GM23338 (cell line): ENCODE data around the gene DCN.

ENCODE experiments used
- CREB1 ChIP-seq: fragments of 250-450 bp; sonication (Bioruptor Pico); IDR thresholded peaks from 2 replicates; pipeline ENCODE4 v1.5.0; 2020; ENCODE audit warnings: low read depth, mild to moderate bottlenecking, moderate library complexity
- EZH2 ChIP-seq: fragments of 200-600 bp; sonication (generic); IDR thresholded peaks from one replicate; pipeline ENCODE4 v1.8.0; 2017; ENCODE audit warnings: antibody characterized with exemption, mild to moderate bottlenecking, low read depth; ENCODE audit not compliant: unreplicated experiment
- POLR2AphosphoS5 ChIP-seq: IDR thresholded peaks from 2 replicates; pipeline ENCODE4 v1.6.1; 2016; ENCODE audit warnings: antibody characterized with exemption, low read depth
- TF ChIP-seq, protein P1 (sequence below), 2 experiments: fragments of 200-600 bp in 1 of 2; sonication (generic) in 1 of 2; conservative IDR thresholded peaks; 2 replicates each; pipeline versions ENCODE4 v1.5.1 to v1.6.1; 2016 to 2017; ENCODE audit warnings: antibody characterized with exemption in 2 of 2, low read depth in 2 of 2, mild to moderate bottlenecking in 2 of 2, moderate library complexity in 1 of 2
- TF ChIP-seq, protein P2 (sequence below): IDR thresholded peaks from one replicate; pipeline ENCODE4 v1.6.1; 2018; ENCODE audit warnings: antibody characterized with exemption; ENCODE audit not compliant: unreplicated experiment
- TF ChIP-seq, protein P3 (sequence below): fragments of 250-450 bp; sonication (Bioruptor Pico); IDR thresholded peaks from 2 replicates; pipeline ENCODE4 v1.5.0; 2020; ENCODE audit warnings: mild to moderate bottlenecking, moderate library complexity
- TF ChIP-seq, protein P4 (sequence below): IDR thresholded peaks from 2 replicates; pipeline ENCODE4 v1.6.1; 2016; ENCODE audit warnings: antibody characterized with exemption

DNA sequence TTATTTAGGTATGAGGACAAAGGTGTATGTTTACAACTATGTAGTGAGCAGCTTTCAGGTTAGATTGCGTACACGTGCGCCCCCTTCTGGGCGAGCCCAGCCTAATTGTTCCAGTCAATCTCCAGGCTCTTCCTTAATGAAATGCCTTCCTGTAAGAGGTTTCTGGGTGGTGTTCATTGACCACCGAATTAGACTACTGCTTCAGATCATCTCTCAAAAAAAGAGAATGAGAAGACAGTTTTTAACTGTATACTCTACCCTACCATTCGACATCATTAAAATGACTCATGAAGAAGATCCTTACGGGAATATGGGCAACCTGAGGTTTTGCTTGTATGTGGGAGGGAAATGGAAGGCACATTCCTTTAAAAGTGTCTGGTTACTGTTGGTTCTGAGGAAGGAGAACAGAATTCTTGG lies 73.5 kb downstream of the DCN start:
- TF ChIP-seq, protein P1, sequence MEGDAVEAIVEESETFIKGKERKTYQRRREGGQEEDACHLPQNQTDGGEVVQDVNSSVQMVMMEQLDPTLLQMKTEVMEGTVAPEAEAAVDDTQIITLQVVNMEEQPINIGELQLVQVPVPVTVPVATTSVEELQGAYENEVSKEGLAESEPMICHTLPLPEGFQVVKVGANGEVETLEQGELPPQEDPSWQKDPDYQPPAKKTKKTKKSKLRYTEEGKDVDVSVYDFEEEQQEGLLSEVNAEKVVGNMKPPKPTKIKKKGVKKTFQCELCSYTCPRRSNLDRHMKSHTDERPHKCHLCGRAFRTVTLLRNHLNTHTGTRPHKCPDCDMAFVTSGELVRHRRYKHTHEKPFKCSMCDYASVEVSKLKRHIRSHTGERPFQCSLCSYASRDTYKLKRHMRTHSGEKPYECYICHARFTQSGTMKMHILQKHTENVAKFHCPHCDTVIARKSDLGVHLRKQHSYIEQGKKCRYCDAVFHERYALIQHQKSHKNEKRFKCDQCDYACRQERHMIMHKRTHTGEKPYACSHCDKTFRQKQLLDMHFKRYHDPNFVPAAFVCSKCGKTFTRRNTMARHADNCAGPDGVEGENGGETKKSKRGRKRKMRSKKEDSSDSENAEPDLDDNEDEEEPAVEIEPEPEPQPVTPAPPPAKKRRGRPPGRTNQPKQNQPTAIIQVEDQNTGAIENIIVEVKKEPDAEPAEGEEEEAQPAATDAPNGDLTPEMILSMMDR (conservative IDR thresholded peaks at IDR 0.05; ENCODE audit: low read depth in 2 of 2): peak; percentile 78 to 95
- TF ChIP-seq POLR2AphosphoS5: no peak
- no peak for TF ChIP-seq CREB1 (CRISPR knock-in tag)
- no peak for TF ChIP-seq EZH2
- TF ChIP-seq, protein P2, sequence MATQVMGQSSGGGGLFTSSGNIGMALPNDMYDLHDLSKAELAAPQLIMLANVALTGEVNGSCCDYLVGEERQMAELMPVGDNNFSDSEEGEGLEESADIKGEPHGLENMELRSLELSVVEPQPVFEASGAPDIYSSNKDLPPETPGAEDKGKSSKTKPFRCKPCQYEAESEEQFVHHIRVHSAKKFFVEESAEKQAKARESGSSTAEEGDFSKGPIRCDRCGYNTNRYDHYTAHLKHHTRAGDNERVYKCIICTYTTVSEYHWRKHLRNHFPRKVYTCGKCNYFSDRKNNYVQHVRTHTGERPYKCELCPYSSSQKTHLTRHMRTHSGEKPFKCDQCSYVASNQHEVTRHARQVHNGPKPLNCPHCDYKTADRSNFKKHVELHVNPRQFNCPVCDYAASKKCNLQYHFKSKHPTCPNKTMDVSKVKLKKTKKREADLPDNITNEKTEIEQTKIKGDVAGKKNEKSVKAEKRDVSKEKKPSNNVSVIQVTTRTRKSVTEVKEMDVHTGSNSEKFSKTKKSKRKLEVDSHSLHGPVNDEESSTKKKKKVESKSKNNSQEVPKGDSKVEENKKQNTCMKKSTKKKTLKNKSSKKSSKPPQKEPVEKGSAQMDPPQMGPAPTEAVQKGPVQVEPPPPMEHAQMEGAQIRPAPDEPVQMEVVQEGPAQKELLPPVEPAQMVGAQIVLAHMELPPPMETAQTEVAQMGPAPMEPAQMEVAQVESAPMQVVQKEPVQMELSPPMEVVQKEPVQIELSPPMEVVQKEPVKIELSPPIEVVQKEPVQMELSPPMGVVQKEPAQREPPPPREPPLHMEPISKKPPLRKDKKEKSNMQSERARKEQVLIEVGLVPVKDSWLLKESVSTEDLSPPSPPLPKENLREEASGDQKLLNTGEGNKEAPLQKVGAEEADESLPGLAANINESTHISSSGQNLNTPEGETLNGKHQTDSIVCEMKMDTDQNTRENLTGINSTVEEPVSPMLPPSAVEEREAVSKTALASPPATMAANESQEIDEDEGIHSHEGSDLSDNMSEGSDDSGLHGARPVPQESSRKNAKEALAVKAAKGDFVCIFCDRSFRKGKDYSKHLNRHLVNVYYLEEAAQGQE: no peak
- TF ChIP-seq, protein P3, sequence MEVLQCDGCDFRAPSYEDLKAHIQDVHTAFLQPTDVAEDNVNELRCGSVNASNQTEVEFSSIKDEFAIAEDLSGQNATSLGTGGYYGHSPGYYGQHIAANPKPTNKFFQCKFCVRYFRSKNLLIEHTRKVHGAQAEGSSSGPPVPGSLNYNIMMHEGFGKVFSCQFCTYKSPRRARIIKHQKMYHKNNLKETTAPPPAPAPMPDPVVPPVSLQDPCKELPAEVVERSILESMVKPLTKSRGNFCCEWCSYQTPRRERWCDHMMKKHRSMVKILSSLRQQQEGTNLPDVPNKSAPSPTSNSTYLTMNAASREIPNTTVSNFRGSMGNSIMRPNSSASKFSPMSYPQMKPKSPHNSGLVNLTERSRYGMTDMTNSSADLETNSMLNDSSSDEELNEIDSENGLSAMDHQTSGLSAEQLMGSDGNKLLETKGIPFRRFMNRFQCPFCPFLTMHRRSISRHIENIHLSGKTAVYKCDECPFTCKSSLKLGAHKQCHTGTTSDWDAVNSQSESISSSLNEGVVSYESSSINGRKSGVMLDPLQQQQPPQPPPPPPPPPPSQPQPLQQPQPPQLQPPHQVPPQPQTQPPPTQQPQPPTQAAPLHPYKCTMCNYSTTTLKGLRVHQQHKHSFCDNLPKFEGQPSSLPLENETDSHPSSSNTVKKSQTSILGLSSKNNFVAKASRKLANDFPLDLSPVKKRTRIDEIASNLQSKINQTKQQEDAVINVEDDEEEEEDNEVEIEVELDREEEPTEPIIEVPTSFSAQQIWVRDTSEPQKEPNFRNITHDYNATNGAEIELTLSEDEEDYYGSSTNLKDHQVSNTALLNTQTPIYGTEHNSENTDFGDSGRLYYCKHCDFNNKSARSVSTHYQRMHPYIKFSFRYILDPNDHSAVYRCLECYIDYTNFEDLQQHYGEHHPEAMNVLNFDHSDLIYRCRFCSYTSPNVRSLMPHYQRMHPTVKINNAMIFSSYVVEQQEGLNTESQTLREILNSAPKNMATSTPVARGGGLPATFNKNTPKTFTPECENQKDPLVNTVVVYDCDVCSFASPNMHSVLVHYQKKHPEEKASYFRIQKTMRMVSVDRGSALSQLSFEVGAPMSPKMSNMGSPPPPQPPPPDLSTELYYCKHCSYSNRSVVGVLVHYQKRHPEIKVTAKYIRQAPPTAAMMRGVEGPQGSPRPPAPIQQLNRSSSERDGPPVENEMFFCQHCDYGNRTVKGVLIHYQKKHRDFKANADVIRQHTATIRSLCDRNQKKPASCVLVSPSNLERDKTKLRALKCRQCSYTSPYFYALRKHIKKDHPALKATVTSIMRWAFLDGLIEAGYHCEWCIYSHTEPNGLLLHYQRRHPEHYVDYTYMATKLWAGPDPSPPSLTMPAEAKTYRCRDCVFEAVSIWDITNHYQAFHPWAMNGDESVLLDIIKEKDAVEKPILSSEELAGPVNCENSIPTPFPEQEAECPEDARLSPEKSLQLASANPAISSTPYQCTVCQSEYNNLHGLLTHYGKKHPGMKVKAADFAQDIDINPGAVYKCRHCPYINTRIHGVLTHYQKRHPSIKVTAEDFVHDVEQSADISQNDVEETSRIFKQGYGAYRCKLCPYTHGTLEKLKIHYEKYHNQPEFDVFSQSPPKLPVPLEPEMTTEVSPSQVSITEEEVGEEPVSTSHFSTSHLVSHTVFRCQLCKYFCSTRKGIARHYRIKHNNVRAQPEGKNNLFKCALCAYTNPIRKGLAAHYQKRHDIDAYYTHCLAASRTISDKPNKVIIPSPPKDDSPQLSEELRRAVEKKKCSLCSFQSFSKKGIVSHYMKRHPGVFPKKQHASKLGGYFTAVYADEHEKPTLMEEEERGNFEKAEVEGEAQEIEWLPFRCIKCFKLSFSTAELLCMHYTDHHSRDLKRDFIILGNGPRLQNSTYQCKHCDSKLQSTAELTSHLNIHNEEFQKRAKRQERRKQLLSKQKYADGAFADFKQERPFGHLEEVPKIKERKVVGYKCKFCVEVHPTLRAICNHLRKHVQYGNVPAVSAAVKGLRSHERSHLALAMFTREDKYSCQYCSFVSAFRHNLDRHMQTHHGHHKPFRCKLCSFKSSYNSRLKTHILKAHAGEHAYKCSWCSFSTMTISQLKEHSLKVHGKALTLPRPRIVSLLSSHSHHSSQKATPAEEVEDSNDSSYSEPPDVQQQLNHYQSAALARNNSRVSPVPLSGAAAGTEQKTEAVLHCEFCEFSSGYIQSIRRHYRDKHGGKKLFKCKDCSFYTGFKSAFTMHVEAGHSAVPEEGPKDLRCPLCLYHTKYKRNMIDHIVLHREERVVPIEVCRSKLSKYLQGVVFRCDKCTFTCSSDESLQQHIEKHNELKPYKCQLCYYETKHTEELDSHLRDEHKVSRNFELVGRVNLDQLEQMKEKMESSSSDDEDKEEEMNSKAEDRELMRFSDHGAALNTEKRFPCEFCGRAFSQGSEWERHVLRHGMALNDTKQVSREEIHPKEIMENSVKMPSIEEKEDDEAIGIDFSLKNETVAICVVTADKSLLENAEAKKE (CRISPR knock-in tag): no peak
- TF ChIP-seq, protein P4, sequence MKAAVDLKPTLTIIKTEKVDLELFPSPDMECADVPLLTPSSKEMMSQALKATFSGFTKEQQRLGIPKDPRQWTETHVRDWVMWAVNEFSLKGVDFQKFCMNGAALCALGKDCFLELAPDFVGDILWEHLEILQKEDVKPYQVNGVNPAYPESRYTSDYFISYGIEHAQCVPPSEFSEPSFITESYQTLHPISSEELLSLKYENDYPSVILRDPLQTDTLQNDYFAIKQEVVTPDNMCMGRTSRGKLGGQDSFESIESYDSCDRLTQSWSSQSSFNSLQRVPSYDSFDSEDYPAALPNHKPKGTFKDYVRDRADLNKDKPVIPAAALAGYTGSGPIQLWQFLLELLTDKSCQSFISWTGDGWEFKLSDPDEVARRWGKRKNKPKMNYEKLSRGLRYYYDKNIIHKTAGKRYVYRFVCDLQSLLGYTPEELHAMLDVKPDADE: no peak
